WTC11 (cell line): ENCODE results near the gene CEBPZOS. TPM values are rescaled to one million over a fixed set of nuclear protein-coding genes. Genes with fewer than 3 reads are reported as not detected.

Source experiments
- ATAC-seq: fragments of 200-7000 bp; cut with Tn5 transposase; 2 replicates; pipeline ENCODE4 v1.10.0; 2021; ENCODE audit warnings: mild to moderate bottlenecking, moderate library complexity
- CTCF ChIA-PET: fragments of 300-600 bp; sonication (Branson Sonifier 250); formaldehyde crosslinking; loops from one replicate; lab custom pipeline; 2021; ENCODE audit warnings: antibody characterized with exemption; lab: Charles Lee
- POLR2A ChIA-PET: fragments of 350-600 bp; sonication (Branson Sonifier 250); formaldehyde crosslinking; loops from one replicate; lab custom pipeline; 2021; ENCODE audit warnings: antibody characterized with exemption; lab: Charles Lee
- DNase-seq: peaks from one replicate; pipeline ENCODE4 v3.0.0; 2021; ENCODE audit warnings: low spot score
- H3K27ac Mint-ChIP-seq: 2 replicates; pipeline ENCODE4 v1.8.0; 2021; ENCODE audit warnings: mixed read lengths
- H3K27me3 Mint-ChIP-seq: 2 replicates; pipeline ENCODE4 v1.8.0; 2021; ENCODE audit warnings: low read depth, mild to moderate bottlenecking, moderate library complexity, mixed read lengths
- H3K36me3 Mint-ChIP-seq: 2 replicates; pipeline ENCODE4 v1.8.0; 2021; ENCODE audit warnings: mixed read lengths
- H3K4me1 Mint-ChIP-seq: 2 replicates; pipeline ENCODE4 v1.8.0; 2022; ENCODE audit warnings: mixed read lengths
- H3K4me3 Mint-ChIP-seq: 2 replicates; pipeline ENCODE4 v1.8.0; 2021; ENCODE audit warnings: mild to moderate bottlenecking, moderate library complexity, mixed read lengths
- H3K9me3 Mint-ChIP-seq: 2 replicates; pipeline ENCODE4 v1.8.0; 2021; ENCODE audit warnings: mixed read lengths
- AFF4 ChIP-seq: sonication (generic); formaldehyde crosslinking; IDR thresholded peaks from 2 replicates; pipeline ENCODE4 v1.8.1; 2023; ENCODE audit warnings: mild to moderate bottlenecking, missing genetic modification reagents, borderline replicate concordance
- ATF6 ChIP-seq: sonication (generic); formaldehyde crosslinking; IDR thresholded peaks from 2 replicates; pipeline ENCODE4 v1.8.1; 2023; ENCODE audit warnings: mild to moderate bottlenecking, missing genetic modification reagents
- CTCF ChIP-seq: fragments of 200-600 bp; IDR thresholded peaks from 2 replicates; pipeline ENCODE4 v1.8.0; 2022; ENCODE audit warnings: antibody characterized with exemption
- E2F1 ChIP-seq: sonication (generic); formaldehyde crosslinking; IDR thresholded peaks from 2 replicates; pipeline ENCODE4 v1.8.0; 2022; ENCODE audit warnings: mild to moderate bottlenecking, missing genetic modification reagents
- E2F4 ChIP-seq: sonication (generic); formaldehyde crosslinking; IDR thresholded peaks from 2 replicates; pipeline ENCODE4 v1.8.1; 2022; ENCODE audit warnings: low read depth, mild to moderate bottlenecking, moderate library complexity, missing genetic modification reagents, borderline replicate concordance
- E2F5 ChIP-seq: sonication (generic); formaldehyde crosslinking; IDR thresholded peaks from 2 replicates; pipeline ENCODE4 v1.8.1; 2022; ENCODE audit warnings: mild to moderate bottlenecking, moderate library complexity, missing genetic modification reagents
- ELF4 ChIP-seq: sonication (generic); formaldehyde crosslinking; IDR thresholded peaks from 2 replicates; pipeline ENCODE4 v1.8.1; 2022; ENCODE audit warnings: low read depth, mild to moderate bottlenecking, moderate library complexity, missing genetic modification reagents
- ETV6 ChIP-seq: sonication (generic); formaldehyde crosslinking; IDR thresholded peaks from 2 replicates; pipeline ENCODE4 v1.8.1; 2022; ENCODE audit warnings: mild to moderate bottlenecking, missing genetic modification reagents
- FOXP1 ChIP-seq: sonication (generic); formaldehyde crosslinking; IDR thresholded peaks from 2 replicates; pipeline ENCODE4 v1.8.0; 2022; ENCODE audit warnings: missing genetic modification reagents, mild to moderate bottlenecking, moderate library complexity, borderline replicate concordance
- GTF2I ChIP-seq: fragments of 250-450 bp; sonication (Bioruptor Pico); conservative IDR thresholded peaks from 2 replicates; pipeline ENCODE4 v1.4.0; 2021; ENCODE audit warnings: mild to moderate bottlenecking
- HMGXB4 ChIP-seq: sonication (generic); formaldehyde crosslinking; IDR thresholded peaks from 2 replicates; pipeline ENCODE4 v1.8.1; 2023; ENCODE audit warnings: mild to moderate bottlenecking, moderate library complexity, missing genetic modification reagents
- KAT7 ChIP-seq: sonication (generic); formaldehyde crosslinking; IDR thresholded peaks from 2 replicates; pipeline ENCODE4 v1.8.1; 2023; ENCODE audit warnings: missing genetic modification reagents, mild to moderate bottlenecking, borderline replicate concordance
- MAX ChIP-seq: sonication (generic); formaldehyde crosslinking; IDR thresholded peaks from 2 replicates; pipeline ENCODE4 v1.8.0; 2022; ENCODE audit warnings: mild to moderate bottlenecking, missing genetic modification reagents
- MYBL2 ChIP-seq: sonication (generic); formaldehyde crosslinking; IDR thresholded peaks from 2 replicates; pipeline ENCODE4 v1.8.1; 2023; ENCODE audit warnings: mild to moderate bottlenecking, moderate library complexity, missing genetic modification reagents
- OVOL2 ChIP-seq: fragments of 250-450 bp; sonication (Bioruptor Pico); IDR thresholded peaks from 2 replicates; pipeline ENCODE4 v1.9.0; 2021; ENCODE audit warnings: mild to moderate bottlenecking, borderline replicate concordance
- PREB ChIP-seq: sonication (generic); formaldehyde crosslinking; IDR thresholded peaks from 2 replicates; pipeline ENCODE4 v1.8.1; 2022; ENCODE audit warnings: mild to moderate bottlenecking, missing genetic modification reagents, moderate library complexity, borderline replicate concordance
- RELA ChIP-seq: sonication (generic); formaldehyde crosslinking; IDR thresholded peaks from 2 replicates; pipeline ENCODE4 v1.8.1; 2022; ENCODE audit warnings: missing genetic modification reagents, mild to moderate bottlenecking, borderline replicate concordance
- SMAD4 ChIP-seq: sonication (generic); formaldehyde crosslinking; IDR thresholded peaks from 2 replicates; pipeline ENCODE4 v1.8.0; 2022; ENCODE audit warnings: mild to moderate bottlenecking, missing genetic modification reagents
- ZNF317 ChIP-seq: sonication (generic); formaldehyde crosslinking; IDR thresholded peaks from 2 replicates; pipeline ENCODE4 v1.8.1; 2023; ENCODE audit warnings: low read depth, mild to moderate bottlenecking, moderate library complexity, missing genetic modification reagents, borderline replicate concordance
- ZNF416 ChIP-seq: fragments of 250-450 bp; sonication (Bioruptor Pico); IDR thresholded peaks from 2 replicates; pipeline ENCODE4 v1.9.0; 2021; ENCODE audit warnings: mild to moderate bottlenecking, inconsistent platforms
- total RNA-seq: library from RNA; stranded (reverse); gene quantifications from 3 replicates; pipeline ENCODE4 v1.2.3, GENCODE V29; 2021

Gene CEBPZOS
- total RNA-seq, 1 experiment from 2014 or later, result 129 TPM

GRCh38 chr2:37171624-37171950, 24.7 kb upstream of the CEBPZOS start (continued):
- TF ChIP-seq ELF4 (no peak), MAX (CRISPR knock-in tag) (no peak), OVOL2 (no peak), ATF6 (CRISPR knock-in tag) (no peak), CTCF (no peak), KAT7 (no peak), FOXP1 (CRISPR knock-in tag) (no peak), PREB (no peak), E2F4 (CRISPR knock-in tag) (no peak), SMAD4 (CRISPR knock-in tag) (no peak), ZNF416 (no peak), E2F1 (no peak)
- TF ChIP-seq, all 79 proteins: peak for 0

GRCh38 chr2:37173741-37174140, 22.6 kb upstream of the CEBPZOS start:
- ATAC-seq, result no peak
- CTCF ChIA-PET, result no interaction called here

More at GRCh38 chr2:37173741-37174140, 22.6 kb upstream of the CEBPZOS start:
- Mint-ChIP-seq H3K4me3 (no peak overlapping the region), H3K4me1 (peaks cover under 1% of the 10 kb centered on the region), H3K27ac (no peak overlapping the region), H3K36me3 (no peaks in the 10 kb centered on the region), H3K27me3 (no peaks in the 10 kb centered on the region), H3K9me3 (no peaks in the 10 kb centered on the region)
- POLR2A ChIA-PET, result no interaction called here
- TF ChIP-seq RELA (CRISPR knock-in tag) (no peak), E2F5 (CRISPR knock-in tag) (no peak), GTF2I (CRISPR knock-in tag) (no peak), AFF4 (no peak), ZNF317 (CRISPR knock-in tag) (no peak), ETV6 (CRISPR knock-in tag) (no peak), E2F4 (CRISPR knock-in tag) (no peak), MYBL2 (CRISPR knock-in tag) (no peak), FOXP1 (CRISPR knock-in tag) (no peak), OVOL2 (no peak), HMGXB4 (CRISPR knock-in tag) (no peak)
- no peak for DNase-seq
